RPMI8226 (cell line): ENCODE results near the gene HS6ST2.

Source experiments
- DNase-seq: peaks from one replicate; pipeline ENCODE4 v3.0.0-alpha.2; 2015

Gene HS6ST2

GRCh38 chrX:132665676-132666075 lies 292.8 kb downstream of the HS6ST2 start:
- DNase-seq = no peak

GRCh38 chrX:132664273-132664672 lies 294.2 kb downstream of the HS6ST2 start:
- DNase-seq = no peak

GRCh38 chrX:132662844-132663243 lies 295.6 kb downstream of the HS6ST2 start:
- DNase-seq = no peak

GRCh38 chrX:132657876-132658275 lies 300.6 kb downstream of the HS6ST2 start:
- no peak for DNase-seq

GRCh38 chrX:132652871-132653270 lies 305.6 kb downstream of the HS6ST2 start:
- no peak for DNase-seq

- no peak for DNase-seq
Observed at GRCh38 chrX:132651421-132652086, 306.9 kb downstream of the HS6ST2 start.

GRCh38 chrX:132648895-132649294 lies 309.5 kb downstream of the HS6ST2 start:
- DNase-seq = no peak

- no peak for DNase-seq
Observed at GRCh38 chrX:132639446-132639845, 319.0 kb downstream of the HS6ST2 start.

GRCh38 chrX:132638313-132638712 lies 320.1 kb downstream of the HS6ST2 start:
- DNase-seq = no peak

- no peak for DNase-seq
Observed at GRCh38 chrX:132636080-132636479, 322.3 kb downstream of the HS6ST2 start.

GRCh38 chrX:132634521-132634920 lies 323.9 kb downstream of the HS6ST2 start:
- DNase-seq = no peak

- peak; percentile 28 for DNase-seq
Observed at GRCh38 chrX:132631579-132632232, 326.7 kb downstream of the HS6ST2 start.

GRCh38 chrX:132624466-132624865 lies 334.0 kb downstream of the HS6ST2 start:
- no peak for DNase-seq

GRCh38 chrX:132623942-132624341 lies 334.5 kb downstream of the HS6ST2 start:
- no peak for DNase-seq

GRCh38 chrX:132623300-132623699 lies 335.1 kb downstream of the HS6ST2 start:
- no peak for DNase-seq

- no peak for DNase-seq
Observed at GRCh38 chrX:132622130-132622529, 336.3 kb downstream of the HS6ST2 start.

GRCh38 chrX:132618810-132619209 lies 339.6 kb downstream of the HS6ST2 start:
- no peak for DNase-seq

- DNase-seq = peak; percentile 56
Observed at GRCh38 chrX:132615391-132616131, 342.9 kb downstream of the HS6ST2 start.

GRCh38 chrX:132614297-132614696 lies 344.1 kb downstream of the HS6ST2 start:
- no peak for DNase-seq

GRCh38 chrX:132613801-132614200 lies 344.6 kb downstream of the HS6ST2 start:
- no peak for DNase-seq

- DNase-seq = peak; percentile 60
Observed at GRCh38 chrX:132612821-132613564, 345.4 kb downstream of the HS6ST2 start.

- DNase-seq = no peak
Observed at GRCh38 chrX:132610536-132610935, 347.9 kb downstream of the HS6ST2 start.

GRCh38 chrX:132609362-132609848 lies 349.0 kb downstream of the HS6ST2 start:
- no peak for DNase-seq
